ENCODE results near the gene OR4N5.
"Not testable (repeated sequence)": the region's sequence is repeated elsewhere in the genome, so short reads cannot be mapped to it uniquely, and the experiment has no call there.

The OR4N5 gene

DNA sequence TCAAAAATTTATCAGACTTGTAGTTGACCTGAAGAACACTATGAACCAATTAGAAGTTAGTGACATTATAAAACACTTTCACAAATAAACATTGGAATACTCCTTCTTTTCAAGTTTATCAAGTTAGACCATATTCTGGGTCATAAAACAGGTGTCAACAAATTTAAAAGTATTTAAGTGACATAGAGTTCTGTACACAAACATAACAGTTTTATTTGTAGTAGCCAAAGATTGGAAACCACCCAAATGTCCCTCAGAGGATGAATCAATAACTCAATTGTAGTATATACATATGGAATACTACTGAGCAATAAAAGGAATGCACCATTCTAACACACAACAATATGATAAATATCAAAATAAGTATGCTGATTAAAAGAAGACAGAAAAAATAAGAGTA lies 28.5 kb downstream of the OR4N5 start:
- DNase-seq, result no peak
- H3K9me2 ChIP-seq (replicated peaks; ENCODE audit: insufficient read depth, low read length), result no peaks in the 10 kb centered on the region
- H3K36me3 ChIP-seq (replicated peaks; ENCODE audit: insufficient read depth, low read length), result no peaks in the 10 kb centered on the region
- no peak overlapping the region for H3K9ac ChIP-seq (ENCODE audit: low read length)
- no peaks in the 10 kb centered on the region for H3K27me3 ChIP-seq (replicated peaks; ENCODE audit: insufficient read depth, low read length)
- no peaks in the 10 kb centered on the region for H3K4me1 ChIP-seq (ENCODE audit: low read length)
- no peaks in the 10 kb centered on the region for H4K20me1 ChIP-seq (ENCODE audit: insufficient read depth, low read length)
- H3K9me3 ChIP-seq (replicated peaks; ENCODE audit: insufficient read depth, low read length), result no peaks in the 10 kb centered on the region
- no peaks in the 10 kb centered on the region for H3K79me2 ChIP-seq (ENCODE audit: low read length)
- H3K27ac ChIP-seq (ENCODE audit: low read length), result no peak overlapping the region
- no peak overlapping the region for H3K4me2 ChIP-seq (ENCODE audit: low read depth, low read length)
- no peak overlapping the region for H2AFZ ChIP-seq (ENCODE audit: low read length)
- no peaks in the 10 kb centered on the region for H3F3A ChIP-seq (ENCODE audit: insufficient read depth, low read length)
- TF ChIP-seq EZH2 (optimal IDR thresholded peaks at IDR 0.05; ENCODE audit: low read depth, low read length), result no peak
- no peak for TF ChIP-seq EZH2phosphoT487 (IDR thresholded peaks at IDR 0.05; ENCODE audit: low read length)
- TF ChIP-seq, protein P1, sequence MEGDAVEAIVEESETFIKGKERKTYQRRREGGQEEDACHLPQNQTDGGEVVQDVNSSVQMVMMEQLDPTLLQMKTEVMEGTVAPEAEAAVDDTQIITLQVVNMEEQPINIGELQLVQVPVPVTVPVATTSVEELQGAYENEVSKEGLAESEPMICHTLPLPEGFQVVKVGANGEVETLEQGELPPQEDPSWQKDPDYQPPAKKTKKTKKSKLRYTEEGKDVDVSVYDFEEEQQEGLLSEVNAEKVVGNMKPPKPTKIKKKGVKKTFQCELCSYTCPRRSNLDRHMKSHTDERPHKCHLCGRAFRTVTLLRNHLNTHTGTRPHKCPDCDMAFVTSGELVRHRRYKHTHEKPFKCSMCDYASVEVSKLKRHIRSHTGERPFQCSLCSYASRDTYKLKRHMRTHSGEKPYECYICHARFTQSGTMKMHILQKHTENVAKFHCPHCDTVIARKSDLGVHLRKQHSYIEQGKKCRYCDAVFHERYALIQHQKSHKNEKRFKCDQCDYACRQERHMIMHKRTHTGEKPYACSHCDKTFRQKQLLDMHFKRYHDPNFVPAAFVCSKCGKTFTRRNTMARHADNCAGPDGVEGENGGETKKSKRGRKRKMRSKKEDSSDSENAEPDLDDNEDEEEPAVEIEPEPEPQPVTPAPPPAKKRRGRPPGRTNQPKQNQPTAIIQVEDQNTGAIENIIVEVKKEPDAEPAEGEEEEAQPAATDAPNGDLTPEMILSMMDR (IDR thresholded peaks at IDR 0.05; ENCODE audit: low read length), result no peak
- H3K4me3 ChIP-seq (ENCODE audit: low read length), result no peak overlapping the region

DNA sequence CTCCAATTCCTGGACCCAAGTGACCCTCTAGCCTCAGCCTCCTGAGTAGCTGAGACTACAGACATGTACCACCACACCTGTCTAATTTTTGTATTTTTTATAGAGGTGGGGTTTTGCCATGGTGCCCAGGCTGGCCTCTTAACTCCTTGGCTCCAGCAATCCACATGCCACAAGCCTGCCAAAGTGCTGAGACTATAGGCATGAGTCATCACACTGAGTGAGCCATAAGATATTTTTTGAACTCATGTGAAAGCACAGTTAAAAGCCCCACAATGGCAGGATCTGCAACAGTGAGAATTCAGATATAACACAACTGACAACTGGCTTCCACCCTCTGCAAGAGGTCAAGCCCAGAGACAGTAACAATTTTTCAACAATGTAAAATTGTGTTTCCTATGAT lies 31.2 kb downstream of the OR4N5 start:
- H3K4me2 ChIP-seq (ENCODE audit: low read depth, low read length); H3K9ac ChIP-seq (ENCODE audit: low read length); H3K4me3 ChIP-seq (ENCODE audit: low read length); H3K36me3 ChIP-seq (replicated peaks; ENCODE audit: insufficient read depth, low read length); H3K27ac ChIP-seq (ENCODE audit: low read length); H3F3A ChIP-seq (ENCODE audit: insufficient read depth, low read length); DNase-seq; H4K20me1 ChIP-seq (ENCODE audit: insufficient read depth, low read length); H3K9me2 ChIP-seq (replicated peaks; ENCODE audit: insufficient read depth, low read length); H2AFZ ChIP-seq (ENCODE audit: low read length); H3K27me3 ChIP-seq (replicated peaks; ENCODE audit: insufficient read depth, low read length); H3K4me1 ChIP-seq (ENCODE audit: low read length); H3K9me3 ChIP-seq (replicated peaks; ENCODE audit: insufficient read depth, low read length); H3K79me2 ChIP-seq (ENCODE audit: low read length): not testable (repeated sequence)

DNA sequence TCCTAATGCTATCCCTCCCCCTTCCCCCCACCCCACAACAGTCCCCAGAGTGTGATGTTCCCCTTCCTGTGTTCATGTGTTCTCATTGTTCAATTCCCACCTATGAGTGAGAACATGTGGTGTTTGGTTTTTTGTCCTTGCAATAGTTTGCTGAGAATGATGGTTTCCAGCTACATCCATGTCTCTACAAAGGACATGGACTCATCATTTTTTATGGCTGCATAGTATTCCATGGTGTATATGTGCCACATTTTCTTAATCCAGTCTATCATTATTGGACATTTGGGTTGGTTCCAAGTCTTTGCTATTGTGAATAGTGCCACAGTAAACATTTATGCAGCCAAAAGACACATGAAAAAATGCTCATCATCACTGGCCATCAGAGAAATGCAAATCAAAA lies 35.6 kb downstream of the OR4N5 start:
- not testable (repeated sequence) for H3K36me3 ChIP-seq (replicated peaks; ENCODE audit: insufficient read depth, low read length); H3F3A ChIP-seq (ENCODE audit: insufficient read depth, low read length); H3K4me1 ChIP-seq (ENCODE audit: low read length); H3K79me2 ChIP-seq (ENCODE audit: low read length); H3K27ac ChIP-seq (ENCODE audit: low read length); H3K9ac ChIP-seq (ENCODE audit: low read length); DNase-seq; H3K27me3 ChIP-seq (replicated peaks; ENCODE audit: insufficient read depth, low read length); H3K9me3 ChIP-seq (replicated peaks; ENCODE audit: insufficient read depth, low read length); H3K4me3 ChIP-seq (ENCODE audit: low read length); H4K20me1 ChIP-seq (ENCODE audit: insufficient read depth, low read length); H2AFZ ChIP-seq (ENCODE audit: low read length); H3K4me2 ChIP-seq (ENCODE audit: low read depth, low read length); H3K9me2 ChIP-seq (replicated peaks; ENCODE audit: insufficient read depth, low read length)

DNA sequence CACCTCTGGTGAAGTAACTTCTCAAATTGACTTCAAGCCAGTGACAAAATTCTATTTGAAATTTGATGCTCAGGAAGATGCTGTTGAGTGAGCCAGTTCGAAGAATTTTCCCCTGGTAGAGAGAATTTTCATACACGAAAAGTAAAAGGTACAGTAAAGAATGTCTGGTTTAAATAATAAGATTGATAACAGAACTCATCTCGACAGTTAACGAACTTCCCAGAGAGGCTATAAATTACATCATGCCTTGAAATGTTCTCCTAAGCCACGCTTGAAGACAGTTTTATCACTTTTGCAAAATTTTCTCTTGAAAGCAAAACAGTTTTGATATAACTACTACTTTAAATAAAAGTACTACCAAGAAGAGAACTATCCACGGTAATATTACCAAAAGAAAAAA lies 37.7 kb downstream of the OR4N5 start:
- Histone ChIP-seq H4K20me1 (ENCODE audit: insufficient read depth, low read length) (no peaks in the 10 kb centered on the region), H3K27me3 (replicated peaks; ENCODE audit: insufficient read depth, low read length) (no peaks in the 10 kb centered on the region), H3K4me3 (ENCODE audit: low read length) (no peak overlapping the region), H3K9me3 (replicated peaks; ENCODE audit: insufficient read depth, low read length) (no peaks in the 10 kb centered on the region), H2AFZ (ENCODE audit: low read length) (no peak overlapping the region), H3K9ac (ENCODE audit: low read length) (no peak overlapping the region), H3K4me2 (ENCODE audit: low read depth, low read length) (no peak overlapping the region), H3K4me1 (ENCODE audit: low read length) (no peaks in the 10 kb centered on the region), H3K9me2 (replicated peaks; ENCODE audit: insufficient read depth, low read length) (no peaks in the 10 kb centered on the region), H3F3A (ENCODE audit: insufficient read depth, low read length) (no peaks in the 10 kb centered on the region), H3K79me2 (ENCODE audit: low read length) (no peaks in the 10 kb centered on the region), H3K36me3 (replicated peaks; ENCODE audit: insufficient read depth, low read length) (no peaks in the 10 kb centered on the region), H3K27ac (ENCODE audit: low read length) (no peak overlapping the region)
- no peak for TF ChIP-seq EZH2 (optimal IDR thresholded peaks at IDR 0.05; ENCODE audit: low read depth, low read length)
- no peak for TF ChIP-seq EZH2phosphoT487 (IDR thresholded peaks at IDR 0.05; ENCODE audit: low read length)
- TF ChIP-seq, protein P1 (IDR thresholded peaks at IDR 0.05; ENCODE audit: low read length), result no peak
- no peak for DNase-seq
